ENCODE measurements around the gene MYH11.
A peak's percentile ranks its signal among the peaks of the same experiment; 100 is the strongest.

MYH11 gene

DNA sequence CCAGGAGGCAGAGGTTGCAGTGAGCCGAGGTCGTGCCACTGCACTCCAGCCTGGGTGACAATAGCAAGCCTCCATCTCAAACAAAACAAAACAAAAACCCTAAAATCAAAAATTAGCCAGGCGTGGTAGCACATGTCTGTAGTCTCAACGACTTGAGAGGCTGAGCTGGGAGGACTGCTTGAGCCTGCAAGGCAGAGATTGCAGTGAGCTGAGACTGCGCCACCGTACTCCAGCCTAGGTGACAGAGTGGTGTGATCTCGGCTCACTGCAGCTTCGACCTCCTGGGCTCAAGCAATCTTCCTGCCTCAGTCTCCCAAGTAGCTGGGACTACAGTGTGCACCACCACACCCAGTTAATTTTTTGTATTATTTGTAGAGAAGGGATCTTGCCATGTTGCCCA, 87.6 kb downstream of the MYH11 start:
- no peak overlapping the region for H2BK15ac ChIP-seq (replicated peaks; ENCODE audit: low read depth)
- WGBS (ENCODE audit: extremely low coverage, insufficient coverage, low lambda C conversion rate): no CpG with 5 or more reads among the region's 8 CpGs
- no peak overlapping the region for H4K8ac ChIP-seq (ENCODE audit: low read depth, low read length)
- no peaks in the 10 kb centered on the region for H3K27me3 ChIP-seq (ENCODE audit: insufficient read depth, low read length, poor library complexity)
- H3K4me1 ChIP-seq (ENCODE audit: control insufficient read depth, low read depth, low read length): no peaks in the 10 kb centered on the region
- H3K56ac ChIP-seq (ENCODE audit: low read length): no peak overlapping the region
- no peak for DNase-seq
- H2BK5ac ChIP-seq (ENCODE audit: low read length): no peak overlapping the region
- H2AK5ac ChIP-seq (ENCODE audit: low read length): no peak overlapping the region
- no peak overlapping the region for H3K4ac ChIP-seq (ENCODE audit: low read depth, low read length)
- H3K79me2 ChIP-seq (ENCODE audit: control insufficient read depth, insufficient read depth, low read length): no peaks in the 10 kb centered on the region
- H3K18ac ChIP-seq (ENCODE audit: low read length): no peak overlapping the region
- no peak overlapping the region for H2BK120ac ChIP-seq (ENCODE audit: low read depth, low read length)
- no peak overlapping the region for H3K9ac ChIP-seq (ENCODE audit: low read length)
- H3K4me3 ChIP-seq (ENCODE audit: low read length): no peak overlapping the region
- no peaks in the 10 kb centered on the region for H3K79me1 ChIP-seq (ENCODE audit: low read length)
- H4K5ac ChIP-seq (ENCODE audit: low read length): no peak overlapping the region
- H3K23ac ChIP-seq (ENCODE audit: low read length): no peak overlapping the region
- no peak overlapping the region for H3K4me2 ChIP-seq (ENCODE audit: low read length)
- H3K27ac ChIP-seq (ENCODE audit: low read depth, low read length): no peak overlapping the region
- H3K36me3 ChIP-seq (ENCODE audit: control insufficient read depth, insufficient read depth, low read length): no peaks in the 10 kb centered on the region

GRCh38 chr16:15768201-15768600, 88.6 kb downstream of the MYH11 start:
- H3K4me3 ChIP-seq (ENCODE audit: low read length): no peak overlapping the region
- H3K79me2 ChIP-seq (ENCODE audit: control insufficient read depth, insufficient read depth, low read length): no peaks in the 10 kb centered on the region
- H2BK120ac ChIP-seq (ENCODE audit: low read depth, low read length): no peak overlapping the region
- no peak overlapping the region for H2AK5ac ChIP-seq (ENCODE audit: low read length)
- H3K79me1 ChIP-seq (ENCODE audit: low read length): no peaks in the 10 kb centered on the region
- H3K9ac ChIP-seq (ENCODE audit: low read length): no peak overlapping the region
- H3K4ac ChIP-seq (ENCODE audit: low read depth, low read length): no peak overlapping the region
- no peaks in the 10 kb centered on the region for H3K27me3 ChIP-seq (ENCODE audit: insufficient read depth, low read length, poor library complexity)
- no peak overlapping the region for H3K4me2 ChIP-seq (ENCODE audit: low read length)
- H3K4me1 ChIP-seq (ENCODE audit: control insufficient read depth, low read depth, low read length): no peaks in the 10 kb centered on the region
- H3K18ac ChIP-seq (ENCODE audit: low read length): no peak overlapping the region
- no peak overlapping the region for H2BK5ac ChIP-seq (ENCODE audit: low read length)
- no CpG with 5 or more reads among the region's 4 CpGs for WGBS (ENCODE audit: extremely low coverage, insufficient coverage, low lambda C conversion rate)
- H2BK15ac ChIP-seq (replicated peaks; ENCODE audit: low read depth): no peak overlapping the region
- H3K27ac ChIP-seq (ENCODE audit: low read depth, low read length): no peak overlapping the region
- no peak overlapping the region for H3K23ac ChIP-seq (ENCODE audit: low read length)
- H3K56ac ChIP-seq (ENCODE audit: low read length): no peak overlapping the region
- no peaks in the 10 kb centered on the region for H3K36me3 ChIP-seq (ENCODE audit: control insufficient read depth, insufficient read depth, low read length)
- no peak overlapping the region for H4K5ac ChIP-seq (ENCODE audit: low read length)
- H4K8ac ChIP-seq (ENCODE audit: low read depth, low read length): no peak overlapping the region
- no peak for DNase-seq

- H3K4me2 ChIP-seq (ENCODE audit: low read length): no peak overlapping the region
- no peaks in the 10 kb centered on the region for H3K79me2 ChIP-seq (ENCODE audit: control insufficient read depth, insufficient read depth, low read length)
- H3K27ac ChIP-seq (ENCODE audit: low read depth, low read length): peak overlapping the region; percentile 18
- no peak overlapping the region for H3K18ac ChIP-seq (ENCODE audit: low read length)
- H2AK5ac ChIP-seq (ENCODE audit: low read length): no peak overlapping the region
- no peaks in the 10 kb centered on the region for H3K27me3 ChIP-seq (ENCODE audit: insufficient read depth, low read length, poor library complexity)
- no peak overlapping the region for H3K4me3 ChIP-seq (ENCODE audit: low read length)
- H4K8ac ChIP-seq (ENCODE audit: low read depth, low read length): no peak overlapping the region
- no peak overlapping the region for H3K56ac ChIP-seq (ENCODE audit: low read length)
- DNase-seq: no peak
- no peaks in the 10 kb centered on the region for H3K36me3 ChIP-seq (ENCODE audit: control insufficient read depth, insufficient read depth, low read length)
- 100% methylated on average over 1 of the region's 5 CpGs for WGBS (ENCODE audit: extremely low coverage, insufficient coverage, low lambda C conversion rate)
- no peak overlapping the region for H3K23ac ChIP-seq (ENCODE audit: low read length)
- H3K4me1 ChIP-seq (ENCODE audit: control insufficient read depth, low read depth, low read length): no peaks in the 10 kb centered on the region
- no peak overlapping the region for H2BK120ac ChIP-seq (ENCODE audit: low read depth, low read length)
- no peaks in the 10 kb centered on the region for H3K79me1 ChIP-seq (ENCODE audit: low read length)
- no peak overlapping the region for H3K9ac ChIP-seq (ENCODE audit: low read length)
- no peak overlapping the region for H2BK5ac ChIP-seq (ENCODE audit: low read length)
- no peak overlapping the region for H4K5ac ChIP-seq (ENCODE audit: low read length)
- H3K4ac ChIP-seq (ENCODE audit: low read depth, low read length): no peak overlapping the region
- no peak overlapping the region for H2BK15ac ChIP-seq (replicated peaks; ENCODE audit: low read depth)
These were observed 89.9 kb downstream of the MYH11 start for GRCh38 chr16:15766918-15767317.

GRCh38 chr16:15765880-15766279, 90.9 kb downstream of the MYH11 start:
- H3K27me3 ChIP-seq (ENCODE audit: insufficient read depth, low read length, poor library complexity): no peaks in the 10 kb centered on the region
- H2BK5ac ChIP-seq (ENCODE audit: low read length): no peak overlapping the region
- no peak overlapping the region for H4K5ac ChIP-seq (ENCODE audit: low read length)
- no CpG with 5 or more reads among the region's 3 CpGs for WGBS (ENCODE audit: extremely low coverage, insufficient coverage, low lambda C conversion rate)
- H3K23ac ChIP-seq (ENCODE audit: low read length): no peak overlapping the region
- H2BK120ac ChIP-seq (ENCODE audit: low read depth, low read length): no peak overlapping the region
- H3K4me3 ChIP-seq (ENCODE audit: low read length): no peak overlapping the region
- no peak overlapping the region for H2BK15ac ChIP-seq (replicated peaks; ENCODE audit: low read depth)
- no peaks in the 10 kb centered on the region for H3K36me3 ChIP-seq (ENCODE audit: control insufficient read depth, insufficient read depth, low read length)
- no peak overlapping the region for H3K4me2 ChIP-seq (ENCODE audit: low read length)
- no peak overlapping the region for H3K56ac ChIP-seq (ENCODE audit: low read length)
- peak; percentile 79 for DNase-seq
- no peak overlapping the region for H3K4ac ChIP-seq (ENCODE audit: low read depth, low read length)
- H3K4me1 ChIP-seq (ENCODE audit: control insufficient read depth, low read depth, low read length): no peaks in the 10 kb centered on the region
- no peaks in the 10 kb centered on the region for H3K79me2 ChIP-seq (ENCODE audit: control insufficient read depth, insufficient read depth, low read length)
- no peaks in the 10 kb centered on the region for H3K79me1 ChIP-seq (ENCODE audit: low read length)
- no peak overlapping the region for H4K8ac ChIP-seq (ENCODE audit: low read depth, low read length)
- H3K18ac ChIP-seq (ENCODE audit: low read length): no peak overlapping the region
- no peak overlapping the region for H3K27ac ChIP-seq (ENCODE audit: low read depth, low read length)
- H2AK5ac ChIP-seq (ENCODE audit: low read length): no peak overlapping the region
- H3K9ac ChIP-seq (ENCODE audit: low read length): no peak overlapping the region

GRCh38 chr16:15765116-15765515, 91.7 kb downstream of the MYH11 start:
- Histone ChIP-seq H3K27ac (ENCODE audit: low read depth, low read length) (no peak overlapping the region), H3K23ac (ENCODE audit: low read length) (no peak overlapping the region), H3K27me3 (ENCODE audit: insufficient read depth, low read length, poor library complexity) (no peaks in the 10 kb centered on the region), H2BK120ac (ENCODE audit: low read depth, low read length) (no peak overlapping the region), H4K8ac (ENCODE audit: low read depth, low read length) (no peak overlapping the region), H3K4me1 (ENCODE audit: control insufficient read depth, low read depth, low read length) (no peaks in the 10 kb centered on the region), H3K56ac (ENCODE audit: low read length) (no peak overlapping the region), H3K4ac (ENCODE audit: low read depth, low read length) (no peak overlapping the region), H3K36me3 (ENCODE audit: control insufficient read depth, insufficient read depth, low read length) (no peaks in the 10 kb centered on the region), H4K5ac (ENCODE audit: low read length) (no peak overlapping the region), H3K9ac (ENCODE audit: low read length) (no peak overlapping the region), H3K79me2 (ENCODE audit: control insufficient read depth, insufficient read depth, low read length) (no peaks in the 10 kb centered on the region), H3K18ac (ENCODE audit: low read length) (no peak overlapping the region), H2BK5ac (ENCODE audit: low read length) (no peak overlapping the region), H3K79me1 (ENCODE audit: low read length) (no peaks in the 10 kb centered on the region), H2BK15ac (replicated peaks; ENCODE audit: low read depth) (no peak overlapping the region), H3K4me2 (ENCODE audit: low read length) (no peak overlapping the region), H2AK5ac (ENCODE audit: low read length) (no peak overlapping the region), H3K4me3 (ENCODE audit: low read length) (no peak overlapping the region)
- 100% methylated on average over 2 of the region's 4 CpGs for WGBS (ENCODE audit: extremely low coverage, insufficient coverage, low lambda C conversion rate)
- no peak for DNase-seq

DNA sequence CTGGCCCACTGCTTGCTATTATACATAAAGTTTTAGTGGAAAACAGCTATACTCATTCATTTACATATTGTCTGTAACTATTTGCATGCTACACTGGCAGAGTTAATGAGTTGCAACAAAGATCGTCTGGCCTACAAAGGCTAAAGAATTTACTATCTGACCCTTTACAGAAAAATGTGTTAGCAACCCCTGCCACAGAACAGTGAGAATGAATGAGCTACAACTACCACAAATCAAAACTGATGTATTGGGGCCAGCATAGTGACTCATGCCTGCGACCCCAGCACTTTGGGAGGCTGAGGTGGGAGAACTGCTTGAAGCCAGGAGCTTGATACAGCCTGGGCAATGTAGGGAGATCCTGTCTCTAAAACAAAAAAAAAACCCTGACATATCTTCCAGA, 92.7 kb downstream of the MYH11 start:
- Histone ChIP-seq H2BK120ac (ENCODE audit: low read depth, low read length) (no peak overlapping the region), H4K8ac (ENCODE audit: low read depth, low read length) (no peak overlapping the region), H3K79me1 (ENCODE audit: low read length) (no peaks in the 10 kb centered on the region), H3K27ac (ENCODE audit: low read depth, low read length) (no peak overlapping the region), H3K27me3 (ENCODE audit: insufficient read depth, low read length, poor library complexity) (no peaks in the 10 kb centered on the region), H3K36me3 (ENCODE audit: control insufficient read depth, insufficient read depth, low read length) (no peaks in the 10 kb centered on the region), H3K4ac (ENCODE audit: low read depth, low read length) (no peak overlapping the region), H3K4me1 (ENCODE audit: control insufficient read depth, low read depth, low read length) (no peaks in the 10 kb centered on the region), H3K4me2 (ENCODE audit: low read length) (no peak overlapping the region), H2BK5ac (ENCODE audit: low read length) (no peak overlapping the region), H3K18ac (ENCODE audit: low read length) (no peak overlapping the region), H3K4me3 (ENCODE audit: low read length) (no peak overlapping the region), H3K23ac (ENCODE audit: low read length) (no peak overlapping the region), H3K9ac (ENCODE audit: low read length) (no peak overlapping the region), H3K79me2 (ENCODE audit: control insufficient read depth, insufficient read depth, low read length) (no peaks in the 10 kb centered on the region), H2AK5ac (ENCODE audit: low read length) (no peak overlapping the region), H4K5ac (ENCODE audit: low read length) (no peak overlapping the region), H3K56ac (ENCODE audit: low read length) (no peak overlapping the region), H2BK15ac (replicated peaks; ENCODE audit: low read depth) (no peak overlapping the region)
- DNase-seq: no peak
- WGBS (ENCODE audit: extremely low coverage, insufficient coverage, low lambda C conversion rate): no CpG with 5 or more reads among the region's 2 CpGs
